Kidney epithelial cell (primary cell): ENCODE measurements around the gene MLXIPL. TPM values are rescaled to one million over a fixed set of nuclear protein-coding genes. Genes with fewer than 3 reads are reported as not detected.

ENCODE experiments used
- DNase-seq: peaks from one replicate; pipeline ENCODE4 v3.0.0-alpha.2; 2010; ENCODE audit warnings: low read depth
- H3K27me3 ChIP-seq: 2 replicates; pipeline ENCODE4 v1.6.0; 2011; ENCODE audit warnings: low read length; ENCODE audit not compliant: control insufficient read depth, insufficient read depth
- H3K36me3 ChIP-seq: 2 replicates; pipeline ENCODE4 v1.5.1; 2011; ENCODE audit warnings: low read length; ENCODE audit not compliant: control insufficient read depth, insufficient read depth
- H3K4me3 ChIP-seq: 2 replicates; pipeline ENCODE4 v1.5.1; 2011; ENCODE audit warnings: low read depth, mild to moderate bottlenecking, control low read depth, low read length
- total RNA-seq: library from RNA; depleted of rRNA; stranded (reverse); fragments of >200 nt; gene quantifications from 2 replicates; pipeline ENCODE4 v1.2.3, GENCODE V29; 2015
- TF ChIP-seq, protein P1 (sequence below): IDR thresholded peaks from 2 replicates; pipeline ENCODE4 v1.5.1; 2011; ENCODE audit warnings: mild to moderate bottlenecking, moderate library complexity, low read length, control low read depth, inconsistent platforms; ENCODE audit not compliant: insufficient read depth, poor library complexity, severe bottlenecking

MLXIPL gene
- total RNA-seq, 1 donor from 2014 or later: 0.04 TPM

DNA sequence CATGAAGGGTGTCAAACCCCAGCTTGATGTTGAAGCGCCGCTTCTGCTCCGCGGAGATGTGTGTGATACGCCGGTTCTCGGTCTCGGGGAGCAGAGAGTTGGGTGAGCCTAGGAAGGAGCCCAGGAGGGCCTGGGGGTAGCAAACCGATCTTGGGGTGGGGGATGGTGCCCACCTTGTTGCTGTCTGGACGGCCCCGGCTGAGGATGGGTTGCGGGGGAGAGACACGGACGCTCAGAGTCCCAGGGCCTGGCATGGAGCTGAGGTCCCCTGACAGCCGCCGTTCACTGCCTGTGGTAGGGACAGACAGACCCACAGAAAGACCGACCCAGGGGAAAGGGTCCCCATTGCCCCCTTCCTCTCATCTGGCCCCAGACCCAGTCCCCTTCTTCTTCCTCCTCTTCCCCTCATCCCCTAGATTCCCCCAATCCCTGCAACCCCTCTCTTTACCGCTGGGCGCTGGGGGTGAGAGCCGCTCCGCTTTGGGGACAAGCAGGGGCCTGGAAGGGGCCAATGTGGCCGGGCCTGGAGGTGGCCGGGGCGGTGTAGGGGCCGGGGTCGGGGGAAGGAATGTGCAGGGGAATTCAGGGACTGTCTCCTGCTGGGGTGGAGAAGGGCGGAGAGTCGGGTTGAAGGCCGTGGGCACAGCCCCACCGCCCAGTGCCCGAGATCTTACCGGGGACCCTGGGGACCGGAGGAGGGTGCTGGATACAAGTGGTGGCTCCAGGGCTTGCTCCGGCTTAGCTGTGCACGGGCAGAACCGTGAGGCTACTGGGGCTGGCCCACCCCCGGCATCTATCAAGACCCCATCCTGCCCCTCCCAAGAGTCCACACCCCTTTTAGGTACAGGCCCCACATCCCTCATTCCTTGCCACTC lies 27.9 kb downstream of the MLXIPL start:
- TF ChIP-seq, protein P1, sequence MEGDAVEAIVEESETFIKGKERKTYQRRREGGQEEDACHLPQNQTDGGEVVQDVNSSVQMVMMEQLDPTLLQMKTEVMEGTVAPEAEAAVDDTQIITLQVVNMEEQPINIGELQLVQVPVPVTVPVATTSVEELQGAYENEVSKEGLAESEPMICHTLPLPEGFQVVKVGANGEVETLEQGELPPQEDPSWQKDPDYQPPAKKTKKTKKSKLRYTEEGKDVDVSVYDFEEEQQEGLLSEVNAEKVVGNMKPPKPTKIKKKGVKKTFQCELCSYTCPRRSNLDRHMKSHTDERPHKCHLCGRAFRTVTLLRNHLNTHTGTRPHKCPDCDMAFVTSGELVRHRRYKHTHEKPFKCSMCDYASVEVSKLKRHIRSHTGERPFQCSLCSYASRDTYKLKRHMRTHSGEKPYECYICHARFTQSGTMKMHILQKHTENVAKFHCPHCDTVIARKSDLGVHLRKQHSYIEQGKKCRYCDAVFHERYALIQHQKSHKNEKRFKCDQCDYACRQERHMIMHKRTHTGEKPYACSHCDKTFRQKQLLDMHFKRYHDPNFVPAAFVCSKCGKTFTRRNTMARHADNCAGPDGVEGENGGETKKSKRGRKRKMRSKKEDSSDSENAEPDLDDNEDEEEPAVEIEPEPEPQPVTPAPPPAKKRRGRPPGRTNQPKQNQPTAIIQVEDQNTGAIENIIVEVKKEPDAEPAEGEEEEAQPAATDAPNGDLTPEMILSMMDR: no peak
- no peak for DNase-seq
- Histone ChIP-seq H3K27me3 (peaks cover 10% of the 10 kb centered on the region), H3K4me3 (no peak overlapping the region), H3K36me3 (no peaks in the 10 kb centered on the region)

DNA sequence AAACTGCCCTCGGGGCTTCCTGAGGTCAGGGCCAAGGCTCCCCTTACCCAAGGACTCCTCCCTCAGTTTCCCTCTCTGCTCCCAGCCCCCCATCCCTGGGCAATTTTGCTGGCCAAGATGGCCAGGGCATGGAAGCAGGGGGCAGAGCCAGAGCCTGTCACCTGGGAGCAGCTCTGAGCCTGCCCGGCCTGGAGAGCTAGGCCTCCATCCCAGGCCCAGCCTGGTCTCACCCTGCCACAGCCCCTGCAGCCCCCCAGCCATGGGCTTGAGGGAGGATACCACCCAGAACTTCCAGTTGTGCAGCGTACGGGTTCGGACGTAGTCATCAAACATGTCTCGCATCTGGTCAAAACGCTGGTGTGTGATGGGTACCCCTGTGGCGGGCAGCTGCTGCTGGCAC lies 29.0 kb downstream of the MLXIPL start:
- Histone ChIP-seq H3K27me3 (peaks cover 10% of the 10 kb centered on the region), H3K36me3 (no peaks in the 10 kb centered on the region), H3K4me3 (no peak overlapping the region)
- DNase-seq: no peak
- TF ChIP-seq, protein P1: no peak

DNA sequence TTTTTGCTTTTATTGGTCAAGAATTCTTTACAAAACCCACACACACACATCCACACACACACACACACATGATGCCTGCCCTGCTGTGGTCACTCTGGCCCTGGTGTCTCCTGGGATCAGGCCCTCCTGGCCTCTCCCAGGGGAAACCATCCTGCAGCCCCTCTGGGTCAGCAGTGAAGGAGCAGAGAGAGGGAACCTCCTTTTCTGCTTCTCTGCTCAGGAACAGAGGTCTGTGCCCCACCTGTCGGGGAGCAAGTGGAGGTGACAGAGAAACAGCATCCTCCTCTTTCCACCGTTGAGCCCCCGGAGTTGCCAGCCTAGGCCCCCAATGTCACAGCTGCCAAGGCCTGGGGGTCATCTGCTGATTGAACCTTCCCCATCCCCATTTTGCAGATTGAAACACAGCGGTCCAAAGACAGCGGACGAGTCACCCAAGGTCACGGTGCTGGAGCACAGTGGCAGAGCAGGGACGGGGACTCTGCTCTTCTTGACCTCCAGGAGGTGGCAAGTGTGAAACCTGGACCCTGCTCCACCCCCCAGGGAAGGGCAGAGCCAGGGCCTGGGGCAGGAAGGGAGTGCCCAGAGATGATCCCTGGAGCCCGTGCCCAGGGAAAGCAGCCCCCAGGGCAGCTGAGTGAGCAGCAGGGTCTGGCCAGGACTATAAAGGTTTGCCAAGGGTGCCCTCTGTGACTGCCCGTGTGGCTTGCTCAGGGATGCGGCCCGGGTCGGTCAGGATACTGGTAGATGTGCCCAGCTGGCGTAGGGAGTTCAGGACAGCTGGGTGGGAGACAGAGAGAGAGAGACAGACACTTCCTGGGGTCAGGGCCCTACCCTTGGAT lies 30.9 kb downstream of the MLXIPL start:
- TF ChIP-seq, protein P1: no peak
- DNase-seq: no peak
- H3K36me3 ChIP-seq: no peaks in the 10 kb centered on the region
- H3K4me3 ChIP-seq: no peak overlapping the region
- peaks cover 10% of the 10 kb centered on the region for H3K27me3 ChIP-seq

DNA sequence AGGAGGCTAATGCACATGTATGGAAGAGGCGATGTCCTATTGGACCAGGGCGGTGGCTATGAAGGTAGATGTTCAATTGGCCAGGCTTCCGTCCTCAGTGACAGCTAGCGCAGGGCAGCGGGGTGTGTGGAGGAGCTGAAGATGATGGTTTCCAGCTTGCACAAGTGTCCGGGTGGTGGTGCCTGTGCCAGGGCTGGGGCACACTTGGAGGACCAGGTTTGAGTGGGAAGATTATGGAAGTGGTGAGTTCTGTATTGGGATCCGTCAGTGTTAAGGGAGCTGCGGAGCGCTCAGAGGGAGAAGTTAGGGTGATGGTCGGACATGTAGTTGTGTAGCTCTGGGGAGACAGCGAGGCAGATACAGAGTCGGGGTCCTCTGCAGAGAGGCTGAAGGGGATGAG lies 37.4 kb downstream of the MLXIPL start:
- no peaks in the 10 kb centered on the region for H3K27me3 ChIP-seq
- no peak overlapping the region for H3K4me3 ChIP-seq
- no peaks in the 10 kb centered on the region for H3K36me3 ChIP-seq
- TF ChIP-seq, protein P1: no peak
- DNase-seq: no peak

DNA sequence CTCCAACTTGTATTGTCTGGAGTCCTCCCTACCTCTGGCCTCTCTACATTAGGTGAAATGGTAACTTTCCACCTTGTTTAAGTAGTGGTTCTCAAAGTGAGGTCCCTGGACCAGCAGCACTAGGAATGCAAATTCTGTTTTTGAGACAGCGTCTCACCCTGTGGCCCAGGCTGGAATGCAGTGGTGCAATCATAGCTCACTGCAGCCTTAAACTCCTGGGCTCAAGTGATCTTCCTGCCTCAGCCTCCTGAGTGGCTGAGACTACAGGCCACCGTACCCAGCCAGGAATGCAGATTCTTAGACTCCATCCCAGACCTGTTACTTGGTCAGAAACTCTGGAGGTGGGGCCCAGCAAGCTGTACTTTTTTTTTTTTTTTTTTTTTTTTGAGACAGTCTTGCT lies 39.1 kb downstream of the MLXIPL start:
- Histone ChIP-seq H3K4me3 (no peak overlapping the region), H3K36me3 (no peaks in the 10 kb centered on the region), H3K27me3 (no peaks in the 10 kb centered on the region)
- TF ChIP-seq, protein P1: no peak
- DNase-seq: no peak
